Caco-2 (cell line): Measurements from ENCODE around the gene CD34. TPM values are rescaled to one million over a fixed set of nuclear protein-coding genes. Genes with fewer than 3 reads are reported as not detected.
"Not testable (repeated sequence)": the region's sequence is repeated elsewhere in the genome, so short reads cannot be mapped to it uniquely, and the experiment has no call there.

Experiments used
- BruUV-seq: library from RNA; stranded (reverse); fragments of 400-500 nt; replicated peaks from 2 replicates; lab custom pipeline; 2021; lab: Mats Ljungman, UMichigan
- CTCF ChIA-PET: fragments of 300-600 bp; sonication (Branson Sonifier 250); formaldehyde crosslinking; loops from one replicate; lab custom pipeline; 2022; ENCODE audit warnings: antibody characterized with exemption; lab: Charles Lee
- POLR2A ChIA-PET: fragments of 300-600 bp; sonication (Branson Sonifier 250); formaldehyde crosslinking; loops from one replicate; lab custom pipeline; 2022; ENCODE audit warnings: antibody characterized with exemption; lab: Charles Lee
- DNase-seq, 2 experiments: peaks; one replicate each; pipeline versions ENCODE4 v3.0.0 to v3.0.0-alpha.2; 2020 to 2022
- H3K27me3 ChIP-seq: replicated peaks from 2 replicates; pipeline ENCODE4 v1.6.0; 2011; ENCODE audit warnings: low read length; ENCODE audit not compliant: control insufficient read depth, insufficient read depth
- H3K36me3 ChIP-seq: 2 replicates; pipeline ENCODE4 v1.5.1; 2011; ENCODE audit warnings: low read length; ENCODE audit not compliant: control insufficient read depth, insufficient read depth
- H3K4me1 ChIP-seq: fragments of 250-450 bp; sonication (Bioruptor Pico); 2 replicates; pipeline ENCODE4 v1.5.1; 2020; ENCODE audit warnings: mild to moderate bottlenecking
- H3K4me3 ChIP-seq: 2 replicates; pipeline ENCODE4 v1.5.1; 2011; ENCODE audit warnings: low read depth, mild to moderate bottlenecking, control low read depth, low read length
- H3K9me3 ChIP-seq: fragments of 250-450 bp; sonication (Bioruptor Pico); 2 replicates; pipeline ENCODE4 v1.5.1; 2020; ENCODE audit warnings: mild to moderate bottlenecking, moderate library complexity
- H3K27ac Mint-ChIP-seq: one replicate; pipeline ENCODE4 v1.8.0; 2022; ENCODE audit warnings: mixed read lengths; ENCODE audit not compliant: unreplicated experiment
- H3K27me3 Mint-ChIP-seq: one replicate; pipeline ENCODE4 v1.8.0; 2022; ENCODE audit warnings: mixed read lengths; ENCODE audit not compliant: insufficient read depth, unreplicated experiment
- H3K36me3 Mint-ChIP-seq: one replicate; pipeline ENCODE4 v1.8.0; 2022; ENCODE audit warnings: mild to moderate bottlenecking, mixed read lengths; ENCODE audit not compliant: insufficient read depth, unreplicated experiment
- H3K4me1 Mint-ChIP-seq: one replicate; pipeline ENCODE4 v1.8.0; 2022; ENCODE audit warnings: low read depth, mixed read lengths; ENCODE audit not compliant: unreplicated experiment
- H3K4me3 Mint-ChIP-seq: one replicate; pipeline ENCODE4 v1.8.0; 2022; ENCODE audit warnings: mild to moderate bottlenecking, moderate library complexity, mixed read lengths; ENCODE audit not compliant: unreplicated experiment
- H3K9me3 Mint-ChIP-seq: one replicate; pipeline ENCODE4 v1.8.0; 2022; ENCODE audit warnings: mixed read lengths; ENCODE audit not compliant: unreplicated experiment
- intact Hi-C: fragments of 100-400 bp; cut with micrococcal nuclease; formaldehyde crosslinking; loops from one replicate; pipeline ENCODE4 v1.10.0; 2022; ENCODE audit not compliant: unreplicated experiment
- total RNA-seq: library from RNA; stranded (reverse); gene quantifications from 2 replicates; pipeline ENCODE4 v1.2.3, GENCODE V29; 2022
- TF ChIP-seq, protein P1 (sequence below), 2 experiments: fragments of 200-600 bp in 1 of 2; IDR thresholded peaks; 1 replicate in 1 of 2; 2 replicates in 1 of 2; pipeline versions ENCODE4 v1.5.1 to v1.8.0; 2011 to 2022; ENCODE audit warnings: antibody characterized with exemption in 1 of 2, control low read depth in 1 of 2, inconsistent platforms in 1 of 2, low read depth in 1 of 2, low read length in 1 of 2, mild to moderate bottlenecking in 1 of 2, moderate library complexity in 1 of 2; ENCODE audit not compliant: insufficient read depth in 1 of 2, severe bottlenecking in 1 of 2, unreplicated experiment in 1 of 2

CD34 gene
- total RNA-seq, 1 experiment from 2014 or later, result not detected

DNA sequence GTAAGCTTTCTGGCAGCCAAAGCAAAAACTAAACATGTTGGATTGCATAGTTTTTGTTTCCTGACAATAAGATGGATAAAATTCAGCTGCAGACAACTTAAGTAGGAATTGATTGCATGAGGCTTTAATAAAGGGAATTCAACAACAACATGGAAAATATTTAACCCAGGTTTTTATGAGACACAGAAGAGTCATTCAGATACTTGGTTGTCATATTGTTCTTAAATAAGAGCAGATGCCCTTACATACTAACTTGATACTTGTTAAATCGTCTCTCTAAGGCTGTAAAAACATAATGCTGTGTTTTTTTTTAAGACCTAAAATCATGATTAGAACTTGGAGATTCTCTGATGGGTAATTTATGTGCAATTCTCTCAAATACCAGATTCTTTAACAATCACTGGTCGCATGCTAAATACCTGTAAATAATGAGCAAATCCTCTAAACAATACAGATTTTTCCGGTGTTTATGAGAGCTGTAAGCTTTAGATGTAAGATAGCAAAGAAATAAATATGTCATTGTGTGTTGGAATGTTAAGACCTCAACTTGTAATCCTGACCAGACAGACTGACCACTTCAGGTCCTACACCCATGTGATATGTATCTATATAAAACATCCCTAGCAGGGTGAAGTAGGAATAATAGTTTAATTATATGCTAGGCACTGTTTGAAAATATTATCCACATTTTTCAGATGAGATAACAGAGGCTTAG, 37.8 kb upstream of the CD34 start:
- ChIA-PET CTCF (no interaction called here), POLR2A (no interaction called here)
- no peaks in the 10 kb centered on the region for H3K4me1 Mint-ChIP-seq
- H3K9me3 Mint-ChIP-seq, result no peaks in the 10 kb centered on the region
- no peaks in the 10 kb centered on the region for H3K36me3 Mint-ChIP-seq
- H3K4me3 Mint-ChIP-seq, result no peak overlapping the region
- H3K4me3 ChIP-seq, result no peak overlapping the region
- H3K27ac Mint-ChIP-seq, result no peak overlapping the region
- no peaks in the 10 kb centered on the region for H3K4me1 ChIP-seq
- H3K27me3 Mint-ChIP-seq, result peaks cover 10% of the 10 kb centered on the region
- no peaks in the 10 kb centered on the region for H3K9me3 ChIP-seq
- intact Hi-C loops, result no loop called here
- H3K36me3 ChIP-seq, result no peaks in the 10 kb centered on the region
- no peaks in the 10 kb centered on the region for H3K27me3 ChIP-seq
- BruUV-seq, result no TSS peak
- DNase-seq, result no peak
- TF ChIP-seq, protein P1, sequence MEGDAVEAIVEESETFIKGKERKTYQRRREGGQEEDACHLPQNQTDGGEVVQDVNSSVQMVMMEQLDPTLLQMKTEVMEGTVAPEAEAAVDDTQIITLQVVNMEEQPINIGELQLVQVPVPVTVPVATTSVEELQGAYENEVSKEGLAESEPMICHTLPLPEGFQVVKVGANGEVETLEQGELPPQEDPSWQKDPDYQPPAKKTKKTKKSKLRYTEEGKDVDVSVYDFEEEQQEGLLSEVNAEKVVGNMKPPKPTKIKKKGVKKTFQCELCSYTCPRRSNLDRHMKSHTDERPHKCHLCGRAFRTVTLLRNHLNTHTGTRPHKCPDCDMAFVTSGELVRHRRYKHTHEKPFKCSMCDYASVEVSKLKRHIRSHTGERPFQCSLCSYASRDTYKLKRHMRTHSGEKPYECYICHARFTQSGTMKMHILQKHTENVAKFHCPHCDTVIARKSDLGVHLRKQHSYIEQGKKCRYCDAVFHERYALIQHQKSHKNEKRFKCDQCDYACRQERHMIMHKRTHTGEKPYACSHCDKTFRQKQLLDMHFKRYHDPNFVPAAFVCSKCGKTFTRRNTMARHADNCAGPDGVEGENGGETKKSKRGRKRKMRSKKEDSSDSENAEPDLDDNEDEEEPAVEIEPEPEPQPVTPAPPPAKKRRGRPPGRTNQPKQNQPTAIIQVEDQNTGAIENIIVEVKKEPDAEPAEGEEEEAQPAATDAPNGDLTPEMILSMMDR (IDR thresholded peaks at IDR 0.05; ENCODE audit: insufficient read depth in 1 of 2, low read depth in 1 of 2, low read length in 1 of 2, severe bottlenecking in 1 of 2, unreplicated experiment in 1 of 2), result no peak

DNA sequence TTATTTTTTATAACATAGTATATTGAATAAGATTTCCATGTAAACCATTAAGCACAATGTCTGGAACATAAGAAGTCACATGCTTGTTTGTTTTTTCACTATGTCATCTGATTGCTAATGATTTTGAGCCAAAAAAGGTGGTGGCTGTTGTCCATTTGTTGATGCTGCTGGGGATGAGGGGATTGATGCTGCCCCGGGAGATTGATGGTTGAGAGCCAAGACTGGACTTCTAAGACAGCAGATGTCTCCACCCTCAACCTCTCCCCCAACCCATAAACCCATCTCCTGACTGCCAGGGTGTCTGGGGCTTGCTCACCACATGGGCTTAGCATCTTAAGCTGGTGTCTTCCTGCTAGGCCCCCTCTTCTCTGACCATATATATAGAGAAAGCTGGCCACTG, 35.8 kb upstream of the CD34 start:
- Histone ChIP-seq H3K36me3 (no peaks in the 10 kb centered on the region), H3K27me3 (no peaks in the 10 kb centered on the region), H3K4me3 (no peak overlapping the region), H3K9me3 (no peaks in the 10 kb centered on the region), H3K4me1 (no peaks in the 10 kb centered on the region)
- Mint-ChIP-seq H3K27me3 (no peaks in the 10 kb centered on the region), H3K4me1 (no peaks in the 10 kb centered on the region), H3K4me3 (no peak overlapping the region), H3K36me3 (no peaks in the 10 kb centered on the region), H3K9me3 (no peaks in the 10 kb centered on the region), H3K27ac (no peak overlapping the region)
- no peak for DNase-seq
- intact Hi-C loops, result no loop called here
- no TSS peak for BruUV-seq
- TF ChIP-seq, protein P1 (IDR thresholded peaks at IDR 0.05; ENCODE audit: insufficient read depth in 1 of 2, low read depth in 1 of 2, low read length in 1 of 2, severe bottlenecking in 1 of 2, unreplicated experiment in 1 of 2), result no peak
- ChIA-PET CTCF (no interaction called here), POLR2A (no interaction called here)

DNA sequence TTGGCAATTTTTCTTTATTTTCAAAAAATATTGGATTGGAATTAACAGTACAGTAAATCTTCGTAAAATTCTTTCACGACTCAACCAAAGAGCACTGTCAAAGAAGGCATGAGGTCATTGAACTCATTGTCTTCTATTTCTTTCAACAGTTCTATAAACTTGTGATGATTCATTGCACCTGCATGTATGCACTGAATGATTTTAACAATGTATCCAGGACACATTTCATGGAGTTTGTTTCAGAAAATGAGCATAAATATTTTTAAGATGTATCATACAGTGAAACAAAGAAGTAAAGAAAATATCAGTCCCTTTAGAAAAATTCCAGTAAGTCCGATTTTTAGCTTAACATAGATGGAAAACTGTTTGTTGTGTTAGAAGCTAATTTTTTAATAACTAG, 33.6 kb upstream of the CD34 start:
- intact Hi-C loops, result no loop called here
- no peaks in the 10 kb centered on the region for H3K36me3 Mint-ChIP-seq
- H3K9me3 Mint-ChIP-seq, result no peaks in the 10 kb centered on the region
- H3K27me3 ChIP-seq, result no peaks in the 10 kb centered on the region
- H3K27ac Mint-ChIP-seq, result no peak overlapping the region
- POLR2A ChIA-PET, result no interaction called here
- TF ChIP-seq, protein P1 (IDR thresholded peaks at IDR 0.05; ENCODE audit: insufficient read depth in 1 of 2, low read depth in 1 of 2, low read length in 1 of 2, severe bottlenecking in 1 of 2, unreplicated experiment in 1 of 2), result no peak
- no peaks in the 10 kb centered on the region for H3K36me3 ChIP-seq
- H3K4me3 Mint-ChIP-seq, result no peak overlapping the region
- H3K4me1 Mint-ChIP-seq, result no peaks in the 10 kb centered on the region
- H3K9me3 ChIP-seq, result no peaks in the 10 kb centered on the region
- H3K4me1 ChIP-seq, result no peaks in the 10 kb centered on the region
- H3K4me3 ChIP-seq, result no peak overlapping the region
- H3K27me3 Mint-ChIP-seq, result peaks cover 2% of the 10 kb centered on the region
- CTCF ChIA-PET, result no interaction called here
- no TSS peak for BruUV-seq
- no peak for DNase-seq

DNA sequence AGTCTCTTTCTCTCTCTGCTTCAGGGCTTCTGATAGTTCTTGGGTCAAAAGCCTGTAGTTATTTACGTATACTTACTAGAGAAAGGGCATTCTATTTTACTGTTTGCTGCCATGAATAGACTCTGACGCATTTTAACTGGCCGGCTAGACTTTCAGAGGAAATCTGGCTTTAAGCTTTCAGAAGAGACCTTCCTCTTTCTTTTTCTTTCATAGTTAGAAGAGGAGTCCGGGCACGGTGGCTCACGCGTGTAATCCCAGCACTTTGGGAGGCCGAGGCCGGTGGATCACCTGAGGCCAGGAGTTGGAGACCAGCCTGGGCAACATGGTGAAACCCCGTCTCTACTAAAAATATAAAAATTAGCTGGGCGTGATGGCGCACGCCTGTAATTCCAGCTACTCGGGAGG, 31.4 kb upstream of the CD34 start:
- CTCF ChIA-PET, result interaction anchor here (0.6 kb wide), 1 partner anchor 21 kb away, joined by 4 read pairs; no protein-coding TSS in a partner anchor
- H3K36me3 ChIP-seq, H3K27me3 ChIP-seq, intact Hi-C loops, POLR2A ChIA-PET, H3K4me1 Mint-ChIP-seq, H3K4me3 Mint-ChIP-seq, H3K27me3 Mint-ChIP-seq, DNase-seq, H3K36me3 Mint-ChIP-seq, BruUV-seq, H3K4me3 ChIP-seq, H3K9me3 Mint-ChIP-seq, H3K27ac Mint-ChIP-seq, H3K4me1 ChIP-seq, H3K9me3 ChIP-seq: not testable (repeated sequence)
